ENCODE measurements around the gene IL1R2.
A peak's percentile ranks its signal among the peaks of the same experiment; 100 is the strongest.
"Not testable (repeated sequence)": the region's sequence is repeated elsewhere in the genome, so short reads cannot be mapped to it uniquely, and the experiment has no call there.

Gene IL1R2

GRCh38 chr2:102000012-102000411, 8.3 kb downstream of the IL1R2 start:
- no peak for DNase-seq (ENCODE audit: low read depth in 2 of 2)

- no peak for DNase-seq (ENCODE audit: low read depth in 2 of 2)
Observed at GRCh38 chr2:102000813-102001766, 9.3 kb downstream of the IL1R2 start.

GRCh38 chr2:102001767-102002142, 10.0 kb downstream of the IL1R2 start:
- peak in 1 of 2 experiments; percentile 32 for DNase-seq (ENCODE audit: low read depth in 2 of 2)

GRCh38 chr2:102002228-102002627, 10.5 kb downstream of the IL1R2 start:
- no peak for DNase-seq (ENCODE audit: low read depth in 2 of 2)

- not testable (repeated sequence) for DNase-seq (ENCODE audit: low read depth in 2 of 2)
Observed at GRCh38 chr2:102002909-102003308, 11.1 kb downstream of the IL1R2 start.

- DNase-seq (ENCODE audit: low read depth in 2 of 2): no peak
Observed at GRCh38 chr2:102003696-102004095, 11.9 kb downstream of the IL1R2 start.

- no peak for DNase-seq (ENCODE audit: low read depth in 2 of 2)
Observed at GRCh38 chr2:102004581-102004980, 12.8 kb downstream of the IL1R2 start.

GRCh38 chr2:102005449-102005848, 13.7 kb downstream of the IL1R2 start:
- no peak for DNase-seq (ENCODE audit: low read depth in 2 of 2)

- DNase-seq (ENCODE audit: low read depth in 2 of 2): peak in 1 of 2 experiments; percentile 27
Observed at GRCh38 chr2:102005989-102006885, 14.5 kb downstream of the IL1R2 start.

- DNase-seq (ENCODE audit: low read depth in 2 of 2): no peak
Observed at GRCh38 chr2:102006886-102007278, 15.1 kb downstream of the IL1R2 start.

- DNase-seq (ENCODE audit: low read depth in 2 of 2): no peak
Observed at GRCh38 chr2:102008490-102008889, 16.7 kb downstream of the IL1R2 start.

- DNase-seq (ENCODE audit: low read depth in 2 of 2): no peak
Observed at GRCh38 chr2:102009557-102009956, 17.8 kb downstream of the IL1R2 start.

- DNase-seq (ENCODE audit: low read depth in 2 of 2): no peak
Observed at GRCh38 chr2:102010902-102011301, 19.1 kb downstream of the IL1R2 start.

- no peak for DNase-seq (ENCODE audit: low read depth in 2 of 2)
Observed at GRCh38 chr2:102012061-102012614, 20.4 kb downstream of the IL1R2 start.

- DNase-seq (ENCODE audit: low read depth in 2 of 2): no peak
Observed at GRCh38 chr2:102013206-102014040, 21.7 kb downstream of the IL1R2 start.

GRCh38 chr2:102014041-102014345, 22.2 kb downstream of the IL1R2 start:
- DNase-seq (ENCODE audit: low read depth in 2 of 2): no peak

- DNase-seq (ENCODE audit: low read depth in 2 of 2): no peak
Observed at GRCh38 chr2:102015399-102015798, 23.6 kb downstream of the IL1R2 start.

- no peak for DNase-seq (ENCODE audit: low read depth in 2 of 2)
Observed at GRCh38 chr2:102016399-102016955, 24.7 kb downstream of the IL1R2 start.

GRCh38 chr2:102018823-102019445, 27.2 kb downstream of the IL1R2 start:
- no peak for DNase-seq (ENCODE audit: low read depth in 2 of 2)

- DNase-seq (ENCODE audit: low read depth in 2 of 2): peak; percentile 72 to 89
Observed at GRCh38 chr2:102020596-102021170, 28.9 kb downstream of the IL1R2 start.

Measured in stimulated activated CD4-positive, alpha-beta T cell treated with anti-CD3 and anti-CD28 coated beads, Interleukin-12 subunit alpha, Interleukin-12 subunit beta, amount 100 ng/mL, for 24 hours (primary cell).